Stimulated activated CD8-positive, alpha-beta memory T cell treated with anti-CD3 and anti-CD28 coated beads, Interleukin-4, amount 100 ng/mL, for 1 hour (primary cell): ENCODE measurements around the gene MYO10.

Source experiments
- DNase-seq, 2 donors: peaks; one replicate each; pipeline ENCODE4 v3.0.0-alpha.2; 2020; ENCODE audit warnings: low read depth in 2 of 2, low spot score in 1 of 2

The MYO10 gene

GRCh38 chr5:16918156-16918555 is 17.9 kb downstream of the MYO10 start:
- no peak for DNase-seq

- DNase-seq = no peak
These were observed 19.7 kb downstream of the MYO10 start for GRCh38 chr5:16916262-16916878.

GRCh38 chr5:16914584-16914983 is 21.5 kb downstream of the MYO10 start:
- no peak for DNase-seq

- DNase-seq = no peak
These were observed 22.0 kb downstream of the MYO10 start for GRCh38 chr5:16914108-16914435.

GRCh38 chr5:16913187-16914107 is 22.6 kb downstream of the MYO10 start:
- no peak for DNase-seq

GRCh38 chr5:16912080-16912479 is 24.0 kb downstream of the MYO10 start:
- no peak for DNase-seq

GRCh38 chr5:16909464-16909863 is 26.6 kb downstream of the MYO10 start:
- no peak for DNase-seq

- no peak for DNase-seq
These were observed 28.8 kb downstream of the MYO10 start for GRCh38 chr5:16907270-16907669.

GRCh38 chr5:16906255-16906654 is 29.8 kb downstream of the MYO10 start:
- no peak for DNase-seq

GRCh38 chr5:16903480-16904300 is 32.4 kb downstream of the MYO10 start:
- DNase-seq = no peak

GRCh38 chr5:16902846-16903245 is 33.2 kb downstream of the MYO10 start:
- no peak for DNase-seq

GRCh38 chr5:16901021-16901644 is 35.0 kb downstream of the MYO10 start:
- DNase-seq = no peak

GRCh38 chr5:16899171-16899570 is 36.9 kb downstream of the MYO10 start:
- DNase-seq = no peak

- DNase-seq = no peak
These were observed 38.3 kb downstream of the MYO10 start for GRCh38 chr5:16897800-16898199.

- DNase-seq = no peak
These were observed 38.8 kb downstream of the MYO10 start for GRCh38 chr5:16897284-16897704.

GRCh38 chr5:16896767-16897166 is 39.3 kb downstream of the MYO10 start:
- DNase-seq = no peak

GRCh38 chr5:16894236-16895057 is 41.6 kb downstream of the MYO10 start:
- DNase-seq = no peak

- DNase-seq = no peak
These were observed 45.1 kb downstream of the MYO10 start for GRCh38 chr5:16891033-16891432.

GRCh38 chr5:16889972-16890519 is 46.0 kb downstream of the MYO10 start:
- DNase-seq = no peak
